HG02885 (cell line): ENCODE measurements around the gene STAC3.

Source experiments
- ATAC-seq: cut with Tn5 transposase; IDR thresholded peaks from one replicate; pipeline ENCODE4 v1.9.1; 2021; ENCODE audit warnings: mild to moderate bottlenecking; ENCODE audit not compliant: unreplicated experiment, poor library complexity

The STAC3 gene

DNA sequence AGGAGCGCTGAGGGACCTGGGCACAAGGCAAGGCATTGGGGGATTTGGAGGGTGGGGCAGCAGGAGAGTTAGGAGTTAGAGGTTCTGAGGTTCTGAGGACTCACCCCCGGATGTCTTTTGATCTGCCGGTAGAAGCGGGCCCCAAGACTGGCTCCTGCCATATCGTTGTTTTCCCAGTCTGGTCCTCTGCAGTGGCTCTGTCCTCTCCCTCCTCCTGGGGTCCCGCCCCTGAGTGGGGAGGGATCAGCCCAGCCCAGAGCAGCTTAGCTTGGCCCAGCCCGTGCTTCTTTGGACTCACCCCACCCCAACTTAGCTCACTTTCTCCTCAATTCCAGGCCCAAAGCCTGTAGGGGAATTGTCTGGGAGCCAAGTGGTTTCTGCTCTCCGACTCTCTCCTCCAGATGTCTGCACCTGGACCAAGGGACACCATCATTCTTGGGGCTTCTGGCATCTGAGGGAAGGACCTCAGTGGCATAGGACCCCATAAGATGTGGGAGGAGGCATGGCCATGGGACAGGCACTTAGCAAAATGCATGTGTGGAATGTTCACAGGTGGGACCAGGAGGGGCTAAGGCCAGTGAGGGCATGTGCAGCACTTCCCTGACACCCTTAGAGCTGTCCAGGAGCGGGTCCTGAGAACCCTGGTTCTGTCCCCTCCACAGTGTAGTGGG, 13.9 kb downstream of the STAC3 start:
- no peak for ATAC-seq

GRCh38 chr12:57236201-57236924, 14.6 kb downstream of the STAC3 start:
- no peak for ATAC-seq

GRCh38 chr12:57235728-57236131, 15.3 kb downstream of the STAC3 start:
- no peak for ATAC-seq

DNA sequence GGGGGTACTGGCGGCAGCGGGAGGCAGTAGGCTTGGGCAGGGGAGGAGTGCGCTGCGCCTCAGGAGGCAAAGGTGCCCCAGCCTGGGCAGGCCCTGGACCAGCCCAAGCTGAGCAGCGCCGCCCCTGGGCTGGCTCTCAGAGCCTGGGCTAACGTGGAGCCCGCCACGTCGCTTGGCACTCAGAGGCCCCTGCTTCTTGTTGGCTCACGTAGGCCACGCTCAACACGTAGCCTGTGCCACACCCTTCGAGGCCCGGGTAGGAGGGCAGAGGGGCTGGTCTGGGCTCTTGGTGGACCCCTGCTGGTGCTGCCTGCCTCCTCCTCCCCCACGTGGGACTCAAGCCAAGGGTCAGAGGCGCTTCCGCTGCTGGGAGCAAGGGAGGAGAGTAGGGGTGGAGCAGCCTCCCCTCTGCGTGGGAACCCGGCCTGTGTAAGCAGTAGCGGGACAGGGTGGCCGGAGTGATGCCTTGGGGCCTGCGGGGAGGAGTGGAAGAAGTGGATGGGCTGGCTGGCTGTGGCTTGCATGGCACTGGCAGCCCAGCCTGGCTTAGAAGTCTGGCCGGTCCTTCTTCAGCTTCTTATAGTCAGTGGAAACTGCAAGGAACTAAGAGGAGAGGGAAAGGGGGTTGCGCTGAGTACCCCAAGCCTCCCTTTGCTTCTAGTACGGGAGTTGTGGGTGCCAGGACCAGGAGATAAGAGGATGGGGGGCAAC, 15.8 kb downstream of the STAC3 start:
- ATAC-seq, result no peak

GRCh38 chr12:57234571-57235016, 16.4 kb downstream of the STAC3 start:
- ATAC-seq, result no peak

DNA sequence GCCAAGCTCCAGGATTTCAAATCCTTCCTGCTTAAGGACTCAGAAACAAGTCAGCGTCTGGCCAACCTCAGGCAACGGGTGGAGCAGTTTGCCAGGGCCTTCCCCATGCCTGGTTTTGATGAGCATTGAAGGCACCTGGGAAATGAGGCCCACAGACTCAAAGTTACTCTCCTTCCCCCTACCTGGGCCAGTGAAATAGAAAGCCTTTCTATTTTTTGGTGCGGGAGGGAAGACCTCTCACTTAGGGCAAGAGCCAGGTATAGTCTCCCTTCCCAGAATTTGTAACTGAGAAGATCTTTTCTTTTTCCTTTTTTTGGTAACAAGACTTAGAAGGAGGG, 16.8 kb downstream of the STAC3 start:
- ATAC-seq, result no peak

DNA sequence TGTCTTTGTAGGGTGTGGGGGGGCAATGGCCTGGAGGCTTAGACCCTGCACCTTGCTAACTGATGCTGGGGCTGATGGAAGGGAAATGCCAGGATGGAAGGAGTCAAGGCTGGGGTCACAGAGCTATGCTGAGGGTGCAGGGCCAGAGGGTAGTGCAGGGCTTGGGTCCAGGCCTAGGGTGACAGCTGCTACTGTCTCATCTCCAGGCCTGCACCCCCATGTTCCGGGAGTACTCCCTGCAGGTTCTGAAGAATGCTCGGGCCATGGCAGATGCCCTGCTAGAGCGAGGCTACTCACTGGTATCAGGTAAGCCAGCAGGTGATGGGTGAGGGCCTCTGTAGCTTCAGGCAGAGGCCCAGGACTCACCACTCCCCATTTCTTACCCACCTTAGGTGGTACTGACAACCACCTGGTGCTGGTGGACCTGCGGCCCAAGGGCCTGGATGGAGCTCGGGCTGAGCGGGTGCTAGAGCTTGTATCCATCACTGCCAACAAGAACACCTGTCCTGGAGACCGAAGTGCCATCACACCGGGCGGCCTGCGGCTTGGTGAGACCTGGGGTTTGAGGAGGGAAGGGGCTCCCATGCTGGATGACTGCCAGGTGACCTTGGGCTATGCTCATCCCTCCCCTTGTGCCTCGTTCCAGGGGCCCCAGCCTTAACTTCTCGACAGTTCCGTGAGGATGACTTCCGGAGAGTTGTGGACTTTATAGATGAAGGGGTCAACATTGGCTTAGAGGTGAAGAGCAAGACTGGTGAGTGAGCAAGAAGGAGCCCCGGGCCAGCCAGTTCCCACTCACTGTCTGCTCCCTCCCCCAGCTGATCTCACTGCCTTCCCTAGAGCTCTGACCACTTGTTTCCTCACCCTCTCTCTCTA, 17.4 kb downstream of the STAC3 start:
- no peak for ATAC-seq

GRCh38 chr12:57232156-57232756, 18.7 kb downstream of the STAC3 start:
- no peak for ATAC-seq

- no peak for ATAC-seq
These were observed 19.5 kb downstream of the STAC3 start for GRCh38 chr12:57231276-57232021.

- ATAC-seq, result no peak
These were observed 20.4 kb downstream of the STAC3 start for GRCh38 chr12:57230381-57231155.

DNA sequence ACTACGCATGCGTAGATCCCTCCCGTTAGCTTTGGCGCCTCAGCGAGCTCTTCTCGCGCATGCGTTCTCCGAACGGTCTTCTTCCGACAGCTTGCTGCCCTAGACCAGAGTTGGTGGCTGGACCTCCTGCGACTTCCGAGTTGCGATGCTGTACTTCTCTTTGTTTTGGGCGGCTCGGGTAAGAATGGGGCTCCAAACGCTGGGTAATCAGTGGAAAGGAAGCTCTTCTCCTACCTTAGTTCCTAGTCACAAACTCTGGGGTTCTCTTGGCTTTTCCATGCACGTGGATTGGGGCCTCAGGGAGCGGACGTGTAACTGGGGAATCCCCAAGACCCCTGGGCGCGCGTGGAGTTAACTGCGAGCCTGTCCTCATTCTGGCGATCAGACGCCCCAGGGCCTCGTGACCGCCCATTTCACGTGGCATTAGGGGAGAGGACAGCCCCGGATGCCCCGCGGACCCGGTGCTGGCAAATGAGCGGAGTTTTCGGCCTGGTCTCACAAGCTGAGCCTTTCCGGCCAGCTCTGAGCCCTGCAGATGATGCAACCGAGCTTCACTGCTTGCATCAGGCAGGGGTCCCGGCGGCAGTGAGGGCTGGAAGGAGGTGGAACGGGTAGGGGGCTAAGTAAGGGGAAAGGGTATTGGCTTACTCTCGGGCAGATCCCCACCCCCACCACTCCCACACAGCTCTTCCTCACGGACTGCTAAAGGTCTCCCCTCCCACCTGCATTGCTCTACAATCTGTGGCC, 21.2 kb downstream of the STAC3 start, which contains the start of gene SHMT2:
TSS of gene SHMT2 (plus strand) at position 78 of the 747 bp plus-strand sequence. CDS start at position 146, 68 bp downstream.
- ATAC-seq, result peak; percentile 68

DNA sequence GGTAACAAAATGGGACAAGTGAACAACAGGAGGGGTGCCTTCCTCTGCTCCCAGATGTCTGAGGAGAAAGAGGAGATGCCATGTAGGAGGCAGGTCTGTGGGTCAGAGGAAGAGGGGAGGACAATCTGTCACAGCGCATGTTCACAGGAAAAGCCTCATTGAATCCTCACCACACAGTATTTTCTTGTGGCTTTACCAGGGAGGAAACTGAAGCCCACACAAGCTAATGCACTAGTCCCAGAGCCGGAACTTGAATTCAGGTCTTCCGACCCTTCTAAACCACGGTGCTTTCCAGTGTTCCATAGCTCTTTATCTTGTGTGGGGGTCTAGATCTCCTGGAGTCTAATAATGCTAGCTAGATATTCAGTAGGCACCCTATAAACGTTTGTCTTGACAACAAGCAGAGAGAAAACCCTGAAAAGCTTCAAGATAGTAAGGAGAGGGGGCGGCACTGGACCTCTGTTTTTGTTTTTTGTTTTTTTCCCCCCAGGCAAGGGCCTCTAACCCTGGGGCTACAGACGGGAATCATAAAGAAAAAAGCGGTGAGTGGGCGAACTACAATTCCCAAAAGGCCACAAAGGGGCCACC, 21.8 kb downstream of the STAC3 start:
- ATAC-seq, result peak; percentile 11

DNA sequence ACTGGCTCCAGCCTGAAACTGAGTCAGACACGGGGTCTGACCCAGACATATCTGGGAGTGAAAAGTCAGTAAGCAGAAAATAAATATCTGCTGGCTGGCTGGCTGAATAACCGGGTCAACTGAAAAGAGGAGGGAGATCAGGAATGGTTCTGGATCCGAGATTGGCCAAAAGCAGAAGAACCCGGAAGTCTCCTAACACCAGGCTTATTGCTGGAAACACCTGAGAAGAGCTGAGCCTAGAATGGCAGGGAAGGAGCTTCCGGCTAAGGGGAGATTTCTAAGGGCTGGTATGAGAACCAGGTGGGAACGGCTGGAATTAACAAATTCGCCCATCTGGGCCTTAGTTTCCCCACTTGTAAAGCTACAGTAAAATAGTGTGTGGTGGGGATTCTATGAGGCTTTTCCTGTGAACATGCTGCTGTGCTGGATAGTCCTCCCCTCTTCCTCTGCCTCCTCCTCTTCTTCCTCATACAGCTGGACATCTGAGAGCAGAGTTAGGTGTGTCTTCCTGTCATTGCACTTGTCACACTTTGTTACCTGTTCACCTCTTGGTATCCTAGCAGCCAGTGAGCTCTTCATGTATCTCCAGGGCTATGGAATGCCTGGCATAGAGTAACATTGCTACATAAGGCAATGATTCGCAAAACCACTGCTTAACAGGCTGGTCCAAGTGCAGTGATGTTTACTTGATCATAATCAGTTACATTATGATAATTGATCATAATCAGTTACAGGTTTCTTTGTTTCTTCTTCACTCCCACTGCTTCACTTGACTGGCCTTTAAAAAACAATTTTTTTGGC, 23.5 kb downstream of the STAC3 start:
- ATAC-seq, result no peak

- ATAC-seq, result no peak
These were observed 24.2 kb downstream of the STAC3 start for GRCh38 chr12:57226588-57227314.

DNA sequence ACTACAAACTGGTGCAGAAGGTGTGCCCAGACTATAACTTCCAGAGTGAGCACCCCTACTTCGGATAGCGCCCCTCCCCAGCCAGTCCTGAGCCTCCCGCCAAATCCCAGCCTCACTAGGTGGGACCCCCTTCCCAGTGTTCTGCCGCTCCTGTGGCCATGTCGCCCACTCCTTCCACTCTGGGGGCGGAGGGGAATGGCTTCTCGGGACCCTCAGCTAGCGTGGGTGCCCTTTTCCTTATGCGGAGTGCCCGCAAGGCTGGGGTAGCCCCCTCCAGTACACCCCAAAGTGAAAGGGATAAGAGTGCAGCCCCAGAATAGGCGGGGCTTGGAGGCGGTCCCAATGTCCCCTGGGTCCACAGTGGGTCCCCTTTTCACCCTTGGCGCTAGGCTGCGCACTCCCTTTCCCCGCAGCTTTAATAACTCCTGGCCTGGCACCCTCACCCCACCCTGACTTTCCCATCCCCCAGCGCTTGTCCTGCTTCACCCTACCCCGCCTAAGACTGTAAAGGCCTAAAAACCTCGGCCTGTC, 25.2 kb downstream of the STAC3 start:
- ATAC-seq, result no peak
